ENCODE measurements around the gene MIB1. TPM values are rescaled to one million over a fixed set of nuclear protein-coding genes. Genes with fewer than 3 reads are reported as not detected.
"Not testable (repeated sequence)": the region's sequence is repeated elsewhere in the genome, so short reads cannot be mapped to it uniquely, and the experiment has no call there.

Gene MIB1
- total and polyA plus RNA-seq, 2 donors (not counting 1 experiment from before 2014, with no cell fraction given): 1.8 to 25.5 TPM

GRCh38 chr18:21733011-21733410 lies 7.6 kb upstream of the MIB1 start:
- H3K27me3 Mint-ChIP-seq: no peaks in the 10 kb centered on the region
- H3K9me3 Mint-ChIP-seq (ENCODE audit: insufficient read depth): no peaks in the 10 kb centered on the region
- CTCF ChIA-PET: no interaction called here
- Histone ChIP-seq H3K27me3 (replicated peaks in 1 of 4; ENCODE audit: control extremely low read depth in 1 of 4, control insufficient read depth in 3 of 4, insufficient read depth in 4 of 4, low read length in 3 of 4) (no peaks in the 10 kb centered on the region), H3K4me2 (replicated peaks; ENCODE audit: low read depth, low read length, poor library complexity, severe bottlenecking) (no peak overlapping the region), H3K4me3 (ENCODE audit: control extremely low read depth in 1 of 5, extremely low read depth in 1 of 5, insufficient read depth in 1 of 5, low read depth in 2 of 5, low read length in 4 of 5) (no peak overlapping the region), H3K36me3 (replicated peaks in 1 of 2; ENCODE audit: control extremely low read depth in 1 of 2, control insufficient read depth in 1 of 2, extremely low read depth in 1 of 2, insufficient read depth in 2 of 2, low read length in 1 of 2) (no peaks in the 10 kb centered on the region), H3K9me3 (ENCODE audit: control extremely low read depth in 1 of 3, control insufficient read depth in 2 of 3, insufficient read depth in 1 of 3, low read length in 2 of 3) (no peaks in the 10 kb centered on the region), H3K9ac (ENCODE audit: low read length) (no peak overlapping the region), H3K27ac (ENCODE audit: low read length in 2 of 2) (no peak overlapping the region), H3K4me1 (ENCODE audit: control insufficient read depth in 2 of 2, insufficient read depth in 2 of 2, low read length in 2 of 2) (no peaks in the 10 kb centered on the region), H3K79me2 (ENCODE audit: control insufficient read depth, insufficient read depth, low read length) (no peaks in the 10 kb centered on the region), H4K20me1 (ENCODE audit: control insufficient read depth, insufficient read depth, low read length, poor library complexity, severe bottlenecking) (no peaks in the 10 kb centered on the region), H2AFZ (ENCODE audit: insufficient read depth, low read depth, low read length, poor library complexity, severe bottlenecking) (no peak overlapping the region)
- no peak overlapping the region for H3K4me3 Mint-ChIP-seq
- no peak overlapping the region for H3K27ac Mint-ChIP-seq
- intact Hi-C loops (cut with micrococcal nuclease): no loop called here
- POLR2A ChIA-PET: no interaction called here
- no peaks in the 10 kb centered on the region for H3K4me1 Mint-ChIP-seq
- WGBS (ENCODE audit: insufficient coverage): 100% methylated on average over 1 of the region's 5 CpGs
- DNase-seq: no peak
- no peak for TF ChIP-seq CTCF (IDR thresholded peaks at IDR 0.05)
- TF ChIP-seq EZH2 (IDR thresholded peaks at IDR 0.05; ENCODE audit: borderline replicate concordance, insufficient read depth, low read depth, low read length, poor library complexity, severe bottlenecking): no peak
- ATAC-seq (ENCODE audit: low read depth): no peak

- Histone ChIP-seq H3K4me2 (replicated peaks; ENCODE audit: low read depth, low read length, poor library complexity, severe bottlenecking) (no peak overlapping the region), H3K27ac (ENCODE audit: low read length in 2 of 2) (no peak overlapping the region), H3K4me1 (ENCODE audit: control insufficient read depth in 2 of 2, insufficient read depth in 2 of 2, low read length in 2 of 2) (peaks cover 5 to 6% of the 10 kb centered on the region in 2 donors), H3K4me3 (ENCODE audit: control extremely low read depth in 1 of 5, extremely low read depth in 1 of 5, insufficient read depth in 1 of 5, low read depth in 2 of 5, low read length in 4 of 5) (no peak overlapping the region), H3K9ac (ENCODE audit: low read length) (no peak overlapping the region), H3K36me3 (replicated peaks in 1 of 2; ENCODE audit: control extremely low read depth in 1 of 2, control insufficient read depth in 1 of 2, extremely low read depth in 1 of 2, insufficient read depth in 2 of 2, low read length in 1 of 2) (no peaks in the 10 kb centered on the region), H3K9me3 (ENCODE audit: control extremely low read depth in 1 of 3, control insufficient read depth in 2 of 3, insufficient read depth in 1 of 3, low read length in 2 of 3) (no peaks in the 10 kb centered on the region), H2AFZ (ENCODE audit: insufficient read depth, low read depth, low read length, poor library complexity, severe bottlenecking) (no peak overlapping the region), H3K79me2 (ENCODE audit: control insufficient read depth, insufficient read depth, low read length) (no peaks in the 10 kb centered on the region), H3K27me3 (replicated peaks in 1 of 4; ENCODE audit: control extremely low read depth in 1 of 4, control insufficient read depth in 3 of 4, insufficient read depth in 4 of 4, low read length in 3 of 4) (no peaks in the 10 kb centered on the region), H4K20me1 (ENCODE audit: control insufficient read depth, insufficient read depth, low read length, poor library complexity, severe bottlenecking) (no peaks in the 10 kb centered on the region)
- DNase-seq (no peak), ATAC-seq (ENCODE audit: low read depth) (no peak)
- intact Hi-C loops (cut with micrococcal nuclease): no loop called here
- ChIA-PET POLR2A (no interaction called here), CTCF (no interaction called here)
- Mint-ChIP-seq H3K9me3 (ENCODE audit: insufficient read depth) (no peaks in the 10 kb centered on the region), H3K27ac (no peak overlapping the region), H3K4me1 (peaks cover 11% of the 10 kb centered on the region), H3K4me3 (no peak overlapping the region), H3K27me3 (no peaks in the 10 kb centered on the region)
- TF ChIP-seq EZH2 (IDR thresholded peaks at IDR 0.05; ENCODE audit: borderline replicate concordance, insufficient read depth, low read depth, low read length, poor library complexity, severe bottlenecking) (no peak), CTCF (IDR thresholded peaks at IDR 0.05) (no peak)
- 95% methylated on average over 11 of the region's 12 CpGs for WGBS (ENCODE audit: insufficient coverage)
Measured at GRCh38 chr18:21735452-21736015, 5.1 kb upstream of the MIB1 start.

GRCh38 chr18:21736926-21737325 lies 3.7 kb upstream of the MIB1 start:
- POLR2A ChIA-PET; H3K27ac Mint-ChIP-seq; H3K36me3 ChIP-seq (replicated peaks in 1 of 2; ENCODE audit: control extremely low read depth in 1 of 2, control insufficient read depth in 1 of 2, extremely low read depth in 1 of 2, insufficient read depth in 2 of 2, low read length in 1 of 2); H3K79me2 ChIP-seq (ENCODE audit: control insufficient read depth, insufficient read depth, low read length); H3K4me3 Mint-ChIP-seq; H3K27me3 ChIP-seq (replicated peaks in 1 of 4; ENCODE audit: control extremely low read depth in 1 of 4, control insufficient read depth in 3 of 4, insufficient read depth in 4 of 4, low read length in 3 of 4); H3K9ac ChIP-seq (ENCODE audit: low read length); intact Hi-C loops (cut with micrococcal nuclease); H4K20me1 ChIP-seq (ENCODE audit: control insufficient read depth, insufficient read depth, low read length, poor library complexity, severe bottlenecking); H3K9me3 Mint-ChIP-seq (ENCODE audit: insufficient read depth); DNase-seq; H3K27ac ChIP-seq (ENCODE audit: low read length in 2 of 2); H3K9me3 ChIP-seq (ENCODE audit: control extremely low read depth in 1 of 3, control insufficient read depth in 2 of 3, insufficient read depth in 1 of 3, low read length in 2 of 3); ATAC-seq (ENCODE audit: low read depth); CTCF ChIA-PET; H3K4me3 ChIP-seq (ENCODE audit: control extremely low read depth in 1 of 5, extremely low read depth in 1 of 5, insufficient read depth in 1 of 5, low read depth in 2 of 5, low read length in 4 of 5); H3K4me1 ChIP-seq (ENCODE audit: control insufficient read depth in 2 of 2, insufficient read depth in 2 of 2, low read length in 2 of 2); H2AFZ ChIP-seq (ENCODE audit: insufficient read depth, low read depth, low read length, poor library complexity, severe bottlenecking); H3K4me2 ChIP-seq (replicated peaks; ENCODE audit: low read depth, low read length, poor library complexity, severe bottlenecking); H3K27me3 Mint-ChIP-seq: not testable (repeated sequence)
- peaks cover 14% of the 10 kb centered on the region for H3K4me1 Mint-ChIP-seq
- WGBS (ENCODE audit: insufficient coverage): no CpG with 5 or more reads among the region's 4 CpGs
